GM23248 (cell line): ENCODE data around the gene SAMD8. TPM values are rescaled to one million over a fixed set of nuclear protein-coding genes. Genes with fewer than 3 reads are reported as not detected.

Experiments used
- DNase-seq: peaks from one replicate; pipeline ENCODE4 v3.0.0-alpha.2; 2015
- H2AFZ ChIP-seq: fragments of 200-600 bp; sonication (generic); 2 replicates; pipeline ENCODE4 v1.6.1; 2016; ENCODE audit warnings: antibody characterized with exemption
- H3F3A ChIP-seq: fragments of 200-600 bp; sonication (generic); 2 replicates; pipeline ENCODE4 v1.6.1; 2016; ENCODE audit warnings: mild to moderate bottlenecking, antibody characterized with exemption, mixed run types; ENCODE audit not compliant: insufficient read depth
- H3K27ac ChIP-seq: fragments of 200-600 bp; sonication (generic); 2 replicates; pipeline ENCODE4 v1.5.1; 2016; ENCODE audit warnings: mild to moderate bottlenecking
- H3K27me3 ChIP-seq: fragments of 200-600 bp; sonication (generic); replicated peaks from 2 replicates; pipeline ENCODE4 v1.6.1; 2016; ENCODE audit warnings: mild to moderate bottlenecking; ENCODE audit not compliant: insufficient read depth
- H3K36me3 ChIP-seq: fragments of 200-600 bp; sonication (generic); 2 replicates; pipeline ENCODE4 v1.6.1; 2016; ENCODE audit warnings: low read depth, mild to moderate bottlenecking
- H3K4me1 ChIP-seq: fragments of 200-600 bp; sonication (generic); 2 replicates; pipeline ENCODE4 v1.6.1; 2016; ENCODE audit warnings: mild to moderate bottlenecking; ENCODE audit not compliant: insufficient read depth
- H3K4me2 ChIP-seq: fragments of 200-600 bp; sonication (generic); one replicate; pipeline ENCODE4 v1.6.1; 2016; ENCODE audit warnings: mild to moderate bottlenecking; ENCODE audit not compliant: unreplicated experiment
- H3K4me3 ChIP-seq: fragments of 200-600 bp; sonication (generic); 2 replicates; pipeline ENCODE4 v1.5.1; 2016; ENCODE audit warnings: mild to moderate bottlenecking
- H3K79me2 ChIP-seq: fragments of 200-600 bp; sonication (generic); 2 replicates; pipeline ENCODE4 v1.6.1; 2016; ENCODE audit warnings: mild to moderate bottlenecking; ENCODE audit not compliant: insufficient read depth
- H3K9ac ChIP-seq: fragments of 200-600 bp; sonication (generic); 2 replicates; pipeline ENCODE4 v1.6.1; 2016; ENCODE audit warnings: mild to moderate bottlenecking
- H3K9me2 ChIP-seq: fragments of 200-600 bp; sonication (generic); 2 replicates; pipeline ENCODE4 v1.6.1; 2016; ENCODE audit warnings: mixed run types, mild to moderate bottlenecking, moderate library complexity; ENCODE audit not compliant: insufficient read depth
- H3K9me3 ChIP-seq: fragments of 200-600 bp; sonication (generic); one replicate; pipeline ENCODE4 v1.6.1; 2017; ENCODE audit warnings: low read depth
- H4K20me1 ChIP-seq: fragments of 200-600 bp; sonication (generic); 2 replicates; pipeline ENCODE4 v1.6.0; 2016; ENCODE audit not compliant: insufficient read depth
- EZH2 ChIP-seq: fragments of 200-600 bp; sonication (generic); IDR thresholded peaks from 2 replicates; pipeline ENCODE4 v1.6.1; 2018; ENCODE audit warnings: antibody characterized with exemption, mild to moderate bottlenecking; ENCODE audit not compliant: insufficient read depth, poor library complexity, severe bottlenecking
- EZH2phosphoT487 ChIP-seq: fragments of 200-600 bp; sonication (generic); IDR thresholded peaks from 2 replicates; pipeline ENCODE4 v1.6.1; 2018; ENCODE audit warnings: antibody characterized with exemption, moderate library complexity, mild to moderate bottlenecking, low read depth; ENCODE audit not compliant: insufficient read depth
- WGBS, 2 experiments: methylation state at CpG; one replicate each; pipeline ENCODE4 v1.1.6; 2015 to 2017; ENCODE audit warnings: low lambda C conversion rate in 2 of 2, low coverage in 1 of 2; ENCODE audit errors: missing lambda C conversion rate in 2 of 2; 5-methylcytosine and 5-hydroxymethylcytosine counted together
- in situ Hi-C: fragments of 300-500 bp; cut with MboI; formaldehyde crosslinking; loops from 2 replicates; pipeline ENCODE4 v1.15.0; 2020
- polyA plus RNA-seq: library from polyadenylated mRNA; unstranded; fragments of >200 nt; fragmentation: Nextera tagmentation; extraction: Ambion mirVana; gene quantifications from 2 replicates; pipeline ENCODE4 v1.2.1, GENCODE V29; 2016
- total RNA-seq: library from RNA; depleted of rRNA; stranded (reverse); fragments of >200 nt; shearing (Covaris generic); gene quantifications from 2 replicates; pipeline ENCODE4 v1.2.3, GENCODE V29; 2014

Gene SAMD8
- total and polyA plus RNA-seq, 2 experiments from 2014 or later = 16.9 to 30.5 TPM

GRCh38 chr10:75080554-75080953 is 30.9 kb upstream of the SAMD8 start:
- Histone ChIP-seq H3K4me1 (no peaks in the 10 kb centered on the region), H3K4me3 (no peak overlapping the region), H3K9me3 (no peaks in the 10 kb centered on the region), H2AFZ (no peak overlapping the region), H3K79me2 (no peaks in the 10 kb centered on the region), H3K27ac (no peak overlapping the region), H3K9me2 (no peaks in the 10 kb centered on the region), H3K27me3 (no peaks in the 10 kb centered on the region; the same call in 1 of the 2 replicates), H4K20me1 (no peaks in the 10 kb centered on the region), H3K4me2 (no peak overlapping the region), H3F3A (no peaks in the 10 kb centered on the region), H3K36me3 (no peaks in the 10 kb centered on the region), H3K9ac (no peak overlapping the region)
- TF ChIP-seq EZH2 (no peak), EZH2phosphoT487 (no peak)
- 62 to 75% methylated on average over 4 of the region's 4 CpGs for WGBS, 2 experiments
- in situ Hi-C loops = loop anchor here (10.0 kb wide), 1 partner anchor 816 kb away; no protein-coding TSS in a partner anchor
- DNase-seq = no peak

GRCh38 chr10:75081379-75081778 is 30.1 kb upstream of the SAMD8 start:
- WGBS, 2 experiments = 85 to 88% methylated on average over 5 of the region's 5 CpGs
- Histone ChIP-seq H3K4me3 (no peak overlapping the region), H3F3A (no peaks in the 10 kb centered on the region), H3K79me2 (no peaks in the 10 kb centered on the region), H2AFZ (no peak overlapping the region), H3K9ac (no peak overlapping the region), H3K36me3 (no peaks in the 10 kb centered on the region), H3K4me2 (no peak overlapping the region), H3K27ac (no peak overlapping the region), H3K27me3 (no peaks in the 10 kb centered on the region; the same call in 1 of the 2 replicates), H4K20me1 (no peaks in the 10 kb centered on the region), H3K9me3 (no peaks in the 10 kb centered on the region), H3K9me2 (no peaks in the 10 kb centered on the region), H3K4me1 (no peaks in the 10 kb centered on the region)
- in situ Hi-C loops = loop anchor here (10.0 kb wide), 1 partner anchor 817 kb away; no protein-coding TSS in a partner anchor
- TF ChIP-seq EZH2 = no peak
- TF ChIP-seq EZH2phosphoT487 = no peak
- DNase-seq = no peak

GRCh38 chr10:75083972-75084833 is 27.3 kb upstream of the SAMD8 start:
- TF ChIP-seq EZH2 = no peak
- TF ChIP-seq EZH2phosphoT487 = no peak
- H3K27me3 ChIP-seq = no peaks in the 10 kb centered on the region; the same call in 1 of the 2 replicates
- H3K4me1 ChIP-seq = no peaks in the 10 kb centered on the region
- in situ Hi-C loops = loop anchor here (10.0 kb wide), 1 partner anchor 819 kb away; no protein-coding TSS in a partner anchor
- H3K27ac ChIP-seq = no peak overlapping the region
- no peaks in the 10 kb centered on the region for H3K9me3 ChIP-seq
- 70 to 77% methylated on average over 10 of the region's 10 CpGs for WGBS, 2 experiments
- H3K4me3 ChIP-seq = no peak overlapping the region
- no peaks in the 10 kb centered on the region for H3K79me2 ChIP-seq
- no peaks in the 10 kb centered on the region for H3K9me2 ChIP-seq
- DNase-seq = peak; percentile 43
- no peaks in the 10 kb centered on the region for H4K20me1 ChIP-seq
- H2AFZ ChIP-seq = no peak overlapping the region
- no peaks in the 10 kb centered on the region for H3K36me3 ChIP-seq
- H3K4me2 ChIP-seq = no peak overlapping the region
- H3F3A ChIP-seq = no peaks in the 10 kb centered on the region
- no peak overlapping the region for H3K9ac ChIP-seq

DNA sequence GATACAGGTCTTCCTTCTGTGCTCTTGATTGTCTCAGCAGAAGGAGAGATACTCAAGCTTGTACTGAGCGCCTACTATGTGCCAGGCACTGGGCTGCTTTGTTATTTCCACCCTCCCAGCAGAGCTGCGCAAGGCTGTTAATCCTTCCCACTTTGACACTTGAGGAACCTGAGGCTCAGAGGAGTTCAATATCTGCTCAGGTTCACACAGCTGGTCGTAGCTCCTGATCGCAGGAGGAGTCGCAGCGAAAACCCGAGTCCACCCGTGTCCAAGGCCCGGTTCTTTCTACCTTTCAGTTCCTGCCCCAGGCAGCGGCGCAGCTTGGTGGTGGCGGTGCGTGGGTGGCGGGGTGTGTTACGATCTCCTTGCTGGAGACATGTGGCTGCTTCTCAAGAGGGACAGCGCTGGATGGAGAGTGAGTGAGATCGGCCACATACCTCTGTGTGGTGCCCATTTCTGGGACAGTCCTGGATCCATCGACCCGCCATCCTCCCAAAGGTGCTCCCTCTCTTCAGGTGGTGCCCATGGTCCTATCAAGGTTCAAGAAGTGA is 26.5 kb upstream of the SAMD8 start:
- H3K4me1 ChIP-seq = no peaks in the 10 kb centered on the region
- no peak for TF ChIP-seq EZH2phosphoT487
- no peak for TF ChIP-seq EZH2
- no peaks in the 10 kb centered on the region for H3K36me3 ChIP-seq
- H3K27ac ChIP-seq = no peak overlapping the region
- 88 to 91% methylated on average over 19 of the region's 19 CpGs for WGBS, 2 experiments
- DNase-seq = no peak
- H3K9ac ChIP-seq = no peak overlapping the region
- no peak overlapping the region for H2AFZ ChIP-seq
- no peaks in the 10 kb centered on the region for H4K20me1 ChIP-seq
- H3K4me2 ChIP-seq = no peak overlapping the region
- no peaks in the 10 kb centered on the region for H3K9me2 ChIP-seq
- H3K9me3 ChIP-seq = no peaks in the 10 kb centered on the region
- no peaks in the 10 kb centered on the region for H3K79me2 ChIP-seq
- no peaks in the 10 kb centered on the region for H3F3A ChIP-seq
- in situ Hi-C loops = loop anchor here (10.0 kb wide), 1 partner anchor 820 kb away; no protein-coding TSS in a partner anchor
- no peak overlapping the region for H3K4me3 ChIP-seq
- H3K27me3 ChIP-seq = no peaks in the 10 kb centered on the region; the same call in 1 of the 2 replicates
